ENCODE data around the gene TBX15.

DNA sequence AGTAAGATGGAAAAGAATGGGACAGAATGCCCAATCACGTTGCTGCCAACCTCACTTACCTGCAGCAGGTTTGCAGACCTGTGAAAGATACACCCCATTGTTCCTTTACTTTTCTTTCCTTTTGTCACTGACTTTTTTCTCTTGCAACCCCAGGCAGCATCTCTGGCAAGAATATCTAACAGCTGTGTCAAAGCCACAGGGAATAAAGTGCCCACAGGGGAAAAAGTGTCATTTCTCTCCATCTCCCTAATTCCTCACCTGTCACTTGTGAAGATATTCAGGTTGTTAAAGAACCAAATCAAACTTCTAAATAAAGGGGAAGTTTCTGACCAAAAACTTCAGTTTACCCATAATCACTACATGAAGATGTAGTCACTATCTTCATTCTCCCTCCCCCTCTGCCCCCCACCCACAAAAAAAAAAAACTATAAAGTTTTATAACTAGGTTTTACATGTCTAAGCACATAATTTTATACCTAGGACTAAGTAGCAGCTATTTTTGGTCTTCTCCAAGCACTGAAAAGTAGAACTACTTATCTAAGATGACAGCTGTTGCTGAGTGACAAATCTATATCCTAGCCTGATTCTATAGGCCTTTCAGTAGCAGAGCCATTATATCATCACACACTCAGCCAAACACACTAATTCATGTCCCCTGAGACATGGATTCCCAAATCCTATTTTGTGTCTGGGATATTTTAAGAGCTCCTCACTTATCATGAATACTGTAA is 54.9 kb downstream of the TBX15 start:
- TF ChIP-seq CTCF (IDR thresholded peaks at IDR 0.05; ENCODE audit: insufficient read depth, low read length, poor library complexity, severe bottlenecking): no peak
- no peak for TF ChIP-seq EZH2phosphoT487 (conservative IDR thresholded peaks at IDR 0.05; ENCODE audit: low read length)

All from SU-DHL-6 (cell line).